Measurements from ENCODE around the gene EPN2. TPM values are rescaled to one million over a fixed set of nuclear protein-coding genes. Genes with fewer than 3 reads are reported as not detected.

EPN2 gene
- total and polyA plus RNA-seq, 10 of the 15 experiments (the other 5 are each of a cell fraction or from before 2014, with no cell fraction given) = 0.26 to 8.4 (median 4.7) TPM

- H3K9ac ChIP-seq (ENCODE audit: control insufficient read depth, insufficient read depth, low read length) = no peak overlapping the region
- in situ Hi-C loops (cut with MboI) (no loop called here), intact Hi-C loops (cut with micrococcal nuclease; ENCODE audit: unreplicated experiment) (no loop called here)
- peaks cover 4% of the 10 kb centered on the region; the same call in 1 of the 2 replicates for H3K4me1 ChIP-seq (ENCODE audit: control insufficient read depth, insufficient read depth, low read length)
- H4K20me1 ChIP-seq (ENCODE audit: control insufficient read depth, insufficient read depth) = no peaks in the 10 kb centered on the region
- no peak overlapping the region for H3K4me2 ChIP-seq (ENCODE audit: control insufficient read depth, insufficient read depth)
- ChIA-PET POLR2A (no interaction called here), RAD21 (ENCODE audit: unreplicated experiment) (no interaction called here), CTCF (no interaction called here), SMC1A (ENCODE audit: uncharacterized antibody, unreplicated experiment) (interaction anchor here (0.6 kb wide), 1 partner anchor 652 kb away, joined by 3 read pairs; no protein-coding TSS in a partner anchor)
- H3K27ac ChIP-seq (ENCODE audit: control insufficient read depth, insufficient read depth) = no peak overlapping the region
- no peaks in the 10 kb centered on the region for H3K36me3 ChIP-seq (ENCODE audit: control insufficient read depth in 2 of 2, insufficient read depth in 2 of 2, low read length in 1 of 2)
- TF ChIP-seq PAX5 (IDR thresholded peaks at IDR 0.05; ENCODE audit: borderline replicate concordance, low read depth, low read length) (no peak), CEBPB (IDR thresholded peaks at IDR 0.05; ENCODE audit: borderline replicate concordance in 1 of 2, low read depth in 2 of 2, low read length in 2 of 2) (no peak), PKNOX1 (IDR thresholded peaks at IDR 0.05) (no peak), EZH2 (IDR thresholded peaks at IDR 0.05; ENCODE audit: borderline replicate concordance, control insufficient read depth, low read depth, low read length) (no peak), RELB (IDR thresholded peaks at IDR 0.05; ENCODE audit: low read depth) (no peak), ZBTB33 (IDR thresholded peaks at IDR 0.05) (no peak), CHD2 (IDR thresholded peaks at IDR 0.05; ENCODE audit: borderline replicate concordance, low read depth, low read length) (no peak), NFIC (IDR thresholded peaks at IDR 0.05; ENCODE audit: low read depth, low read length) (no peak), KLF5 (IDR thresholded peaks at IDR 0.05; ENCODE audit: partially characterized antibody) (no peak), ATF2 (IDR thresholded peaks at IDR 0.05; ENCODE audit: low read length) (no peak), ZNF384 (IDR thresholded peaks at IDR 0.05; ENCODE audit: borderline replicate concordance, low read depth, low read length) (no peak), TCF3 (IDR thresholded peaks at IDR 0.05; ENCODE audit: borderline replicate concordance, insufficient read depth, low read depth, low read length) (no peak), ZNF274 (IDR thresholded peaks at IDR 0.05; ENCODE audit: insufficient read depth, insufficient read length) (no peak)
- H2AFZ ChIP-seq (ENCODE audit: control insufficient read depth, low read depth, low read length) = no peak overlapping the region
- no TSS peak for BruUV-seq (replicated peaks)
- no peaks in the 10 kb centered on the region; a peak in 2 of 4 replicates for H3K27me3 ChIP-seq (replicated peaks in 1 of 2; ENCODE audit: control insufficient read depth in 2 of 2, insufficient read depth in 2 of 2, low read length in 1 of 2)
- H3K9me3 ChIP-seq (replicated peaks; ENCODE audit: control insufficient read depth, insufficient read depth, low read length) = no peaks in the 10 kb centered on the region
- FAIRE-seq (no peak), DNase-seq (ENCODE audit: low read depth, low spot score) (no peak), ATAC-seq (no peak)
- no peak overlapping the region for H3K4me3 ChIP-seq
- WGBS (ENCODE audit: insufficient coverage, insufficient replicate concordance, low lambda C conversion rate, missing lambda C conversion rate) = 63% methylated on average over 2 of the region's 2 CpGs
- no peaks in the 10 kb centered on the region for H3K79me2 ChIP-seq (ENCODE audit: control insufficient read depth, insufficient read depth, low read length)
Measured at GRCh38 chr17:19242323-19242722, 5.2 kb downstream of the EPN2 start.

All from GM12878 (cell line).